Measurements from ENCODE around the gene CREB3L2.

Gene CREB3L2

GRCh38 chr7:138002828-138003189, 923 bp upstream of the CREB3L2 start:
- Histone ChIP-seq H3K9me3 (ENCODE audit: control insufficient read depth, insufficient read depth, low read length) (no peaks in the 10 kb centered on the region), H3K9ac (ENCODE audit: low read depth, low read length) (no peak overlapping the region; the same call in 1 of the 2 replicates), H3K4me1 (ENCODE audit: insufficient read depth, low read length) (peaks cover 8% of the 10 kb centered on the region; the same call in 1 of the 2 replicates), H3K36me3 (ENCODE audit: insufficient read depth, low read length) (no peaks in the 10 kb centered on the region; the same call in 1 of the 2 replicates)

- Histone ChIP-seq H3K9ac (ENCODE audit: low read depth, low read length) (peak overlapping the region; percentile 80; the same call in 1 of the 2 replicates), H3K36me3 (ENCODE audit: insufficient read depth, low read length) (no peaks in the 10 kb centered on the region; the same call in 1 of the 2 replicates), H3K4me1 (ENCODE audit: insufficient read depth, low read length) (peaks cover 8% of the 10 kb centered on the region; the same call in 1 of the 2 replicates), H3K9me3 (ENCODE audit: control insufficient read depth, insufficient read depth, low read length) (no peaks in the 10 kb centered on the region)
These were observed 376 bp upstream of the CREB3L2 start for GRCh38 chr7:138002096-138002827.

- Histone ChIP-seq H3K4me1 (ENCODE audit: insufficient read depth, low read length) (peaks cover 8% of the 10 kb centered on the region; the same call in 1 of the 2 replicates), H3K36me3 (ENCODE audit: insufficient read depth, low read length) (no peaks in the 10 kb centered on the region; the same call in 1 of the 2 replicates), H3K9me3 (ENCODE audit: control insufficient read depth, insufficient read depth, low read length) (no peaks in the 10 kb centered on the region), H3K9ac (ENCODE audit: low read depth, low read length) (peak overlapping the region; percentile 80)
These were observed 1.7 kb downstream of the CREB3L2 start for GRCh38 chr7:138000081-138000701.

GRCh38 chr7:137999496-138000080, 2.3 kb downstream of the CREB3L2 start:
- Histone ChIP-seq H3K9me3 (ENCODE audit: control insufficient read depth, insufficient read depth, low read length) (no peaks in the 10 kb centered on the region), H3K36me3 (ENCODE audit: insufficient read depth, low read length) (no peaks in the 10 kb centered on the region; the same call in 1 of the 2 replicates), H3K4me1 (ENCODE audit: insufficient read depth, low read length) (peaks cover 8% of the 10 kb centered on the region; the same call in 1 of the 2 replicates), H3K9ac (ENCODE audit: low read depth, low read length) (peak overlapping the region; percentile 80)

- Histone ChIP-seq H3K9ac (ENCODE audit: low read depth, low read length) (no peak overlapping the region), H3K36me3 (ENCODE audit: insufficient read depth, low read length) (no peaks in the 10 kb centered on the region; the same call in 1 of the 2 replicates), H3K4me1 (ENCODE audit: insufficient read depth, low read length) (peaks cover 8% of the 10 kb centered on the region; the same call in 1 of the 2 replicates)
These were observed 3.6 kb downstream of the CREB3L2 start for GRCh38 chr7:137998250-137998649.

GRCh38 chr7:137996871-137997270, 5.0 kb downstream of the CREB3L2 start:
- no peaks in the 10 kb centered on the region; the same call in 1 of the 2 replicates for H3K36me3 ChIP-seq (ENCODE audit: insufficient read depth, low read length)
- H3K9ac ChIP-seq (ENCODE audit: low read depth, low read length) = no peak overlapping the region
- peaks cover 16% of the 10 kb centered on the region; the same call in 1 of the 2 replicates for H3K4me1 ChIP-seq (ENCODE audit: insufficient read depth, low read length)
- H3K9me3 ChIP-seq (ENCODE audit: control insufficient read depth, insufficient read depth, low read length) = no peaks in the 10 kb centered on the region

More at GRCh38 chr7:137998250-137998649, 3.6 kb downstream of the CREB3L2 start:
- H3K9me3 ChIP-seq (ENCODE audit: control insufficient read depth, insufficient read depth, low read length) = no peaks in the 10 kb centered on the region

GRCh38 chr7:137996386-137996851, 5.5 kb downstream of the CREB3L2 start:
- Histone ChIP-seq H3K9ac (ENCODE audit: low read depth, low read length) (no peak overlapping the region), H3K4me1 (ENCODE audit: insufficient read depth, low read length) (peaks cover 16% of the 10 kb centered on the region; the same call in 1 of the 2 replicates), H3K36me3 (ENCODE audit: insufficient read depth, low read length) (no peaks in the 10 kb centered on the region; the same call in 1 of the 2 replicates), H3K9me3 (ENCODE audit: control insufficient read depth, insufficient read depth, low read length) (no peaks in the 10 kb centered on the region)

- Histone ChIP-seq H3K4me1 (ENCODE audit: insufficient read depth, low read length) (peaks cover 20% of the 10 kb centered on the region), H3K9me3 (ENCODE audit: control insufficient read depth, insufficient read depth, low read length) (no peaks in the 10 kb centered on the region), H3K36me3 (ENCODE audit: insufficient read depth, low read length) (no peaks in the 10 kb centered on the region), H3K9ac (ENCODE audit: low read depth, low read length) (no peak overlapping the region)
These were observed 7.7 kb downstream of the CREB3L2 start for GRCh38 chr7:137994216-137994615.

- Histone ChIP-seq H3K9me3 (ENCODE audit: control insufficient read depth, insufficient read depth, low read length) (no peaks in the 10 kb centered on the region), H3K36me3 (ENCODE audit: insufficient read depth, low read length) (no peaks in the 10 kb centered on the region), H3K9ac (ENCODE audit: low read depth, low read length) (no peak overlapping the region), H3K4me1 (ENCODE audit: insufficient read depth, low read length) (peaks cover 19% of the 10 kb centered on the region)
These were observed 8.5 kb downstream of the CREB3L2 start for GRCh38 chr7:137993395-137993743.

- Histone ChIP-seq H3K9me3 (ENCODE audit: control insufficient read depth, insufficient read depth, low read length) (no peaks in the 10 kb centered on the region), H3K36me3 (ENCODE audit: insufficient read depth, low read length) (no peaks in the 10 kb centered on the region), H3K9ac (ENCODE audit: low read depth, low read length) (no peak overlapping the region), H3K4me1 (ENCODE audit: insufficient read depth, low read length) (peaks cover 24% of the 10 kb centered on the region)
These were observed 9.1 kb downstream of the CREB3L2 start for GRCh38 chr7:137992550-137993394.

GRCh38 chr7:137992104-137992549, 9.8 kb downstream of the CREB3L2 start:
- H3K9ac ChIP-seq (ENCODE audit: low read depth, low read length) = no peak overlapping the region
- H3K9me3 ChIP-seq (ENCODE audit: control insufficient read depth, insufficient read depth, low read length) = no peaks in the 10 kb centered on the region
- H3K4me1 ChIP-seq (ENCODE audit: insufficient read depth, low read length) = peaks cover 27% of the 10 kb centered on the region
- no peaks in the 10 kb centered on the region for H3K36me3 ChIP-seq (ENCODE audit: insufficient read depth, low read length)

- Histone ChIP-seq H3K9ac (ENCODE audit: low read depth, low read length) (no peak overlapping the region), H3K4me1 (ENCODE audit: insufficient read depth, low read length) (peaks cover 38% of the 10 kb centered on the region), H3K9me3 (ENCODE audit: control insufficient read depth, insufficient read depth, low read length) (no peaks in the 10 kb centered on the region), H3K36me3 (ENCODE audit: insufficient read depth, low read length) (no peaks in the 10 kb centered on the region)
These were observed 11.5 kb downstream of the CREB3L2 start for GRCh38 chr7:137990251-137990941.

GRCh38 chr7:137989590-137989989, 12.3 kb downstream of the CREB3L2 start:
- Histone ChIP-seq H3K36me3 (ENCODE audit: insufficient read depth, low read length) (no peaks in the 10 kb centered on the region; the same call in 1 of the 2 replicates), H3K4me1 (ENCODE audit: insufficient read depth, low read length) (peaks cover 43% of the 10 kb centered on the region), H3K9ac (ENCODE audit: low read depth, low read length) (no peak overlapping the region)

More at GRCh38 chr7:137989590-137989989, 12.3 kb downstream of the CREB3L2 start:
- no peaks in the 10 kb centered on the region for H3K9me3 ChIP-seq (ENCODE audit: control insufficient read depth, insufficient read depth, low read length)
